Fibroblast of lung (primary cell): ENCODE measurements around the gene TRAF7. TPM values are rescaled to one million over a fixed set of nuclear protein-coding genes. Genes with fewer than 3 reads are reported as not detected.
"Not testable (repeated sequence)": the region's sequence is repeated elsewhere in the genome, so short reads cannot be mapped to it uniquely, and the experiment has no call there.

Source experiments
- DNase-seq, 2 donors: peaks; one replicate each; pipeline versions ENCODE4 v3.0.0 to v3.0.0-alpha.2; 2010; ENCODE audit warnings: low read depth in 2 of 2
- H2AFZ ChIP-seq: 2 replicates; pipeline ENCODE4 v1.5.1; 2012; ENCODE audit warnings: low read length, control low read depth, inconsistent platforms
- H3K27ac ChIP-seq: 2 replicates; pipeline ENCODE4 v1.5.1; 2011; ENCODE audit warnings: low read length, control low read depth; ENCODE audit not compliant: insufficient read depth
- H3K27me3 ChIP-seq: 2 replicates; pipeline ENCODE4 v1.5.1; 2011; ENCODE audit warnings: mild to moderate bottlenecking, low read length; ENCODE audit not compliant: control insufficient read depth, insufficient read depth
- H3K36me3 ChIP-seq: 2 replicates; pipeline ENCODE4 v1.5.1; 2011; ENCODE audit warnings: low read length; ENCODE audit not compliant: control insufficient read depth, insufficient read depth
- H3K4me1 ChIP-seq: 2 replicates; pipeline ENCODE4 v1.5.1; 2011; ENCODE audit warnings: low read length; ENCODE audit not compliant: control insufficient read depth, insufficient read depth; ENCODE audit errors: extremely low read depth
- H3K4me2 ChIP-seq: 2 replicates; pipeline ENCODE4 v1.5.1; 2011; ENCODE audit warnings: low read length, control low read depth; ENCODE audit not compliant: insufficient read depth; ENCODE audit errors: extremely low read depth
- H3K4me3 ChIP-seq, 4 experiments: fragments of 200-600 bp in 1 of 4; sonication (generic) in 1 of 4; replicated peaks in 1 of 4; 2 replicates each; pipeline ENCODE4 v1.5.1; 2011 to 2016; ENCODE audit warnings: low read length in 4 of 4, low read depth in 3 of 4, mild to moderate bottlenecking in 3 of 4, control low read depth in 2 of 4, inconsistent platforms in 1 of 4, mixed read lengths in 1 of 4; ENCODE audit not compliant: insufficient read depth in 1 of 4; ENCODE audit errors: control extremely low read depth in 1 of 4
- H3K79me2 ChIP-seq: 2 replicates; pipeline ENCODE4 v1.5.1; 2012; ENCODE audit warnings: mild to moderate bottlenecking, low read length, inconsistent platforms; ENCODE audit not compliant: control insufficient read depth, insufficient read depth
- H3K9ac ChIP-seq: 2 replicates; pipeline ENCODE4 v1.5.1; 2011; ENCODE audit warnings: mild to moderate bottlenecking, low read length, control low read depth; ENCODE audit not compliant: insufficient read depth
- H3K9me3 ChIP-seq: 2 replicates; pipeline ENCODE4 v1.5.1; 2012; ENCODE audit warnings: low read depth, low read length; ENCODE audit not compliant: control insufficient read depth, insufficient read depth
- H4K20me1 ChIP-seq: 2 replicates; pipeline ENCODE4 v1.5.1; 2011; ENCODE audit warnings: low read length; ENCODE audit not compliant: control insufficient read depth, insufficient read depth; ENCODE audit errors: extremely low read depth
- polyA plus RNA-seq, 2 donors: library from polyadenylated mRNA; depleted of rRNA in 1 of 2; stranded (reverse) in 1 of 2; unstranded in 1 of 2; fragments of >200 nt; gene quantifications; 2 replicates each; pipeline ENCODE4 v1.2.1, GENCODE V29; 2011 to 2012; ENCODE audit warnings: missing spikeins in 1 of 2
- total RNA-seq: library from RNA; depleted of rRNA; stranded (reverse); fragments of >200 nt; gene quantifications from 2 replicates; pipeline ENCODE4 v1.2.1, GENCODE V29; 2014

Gene TRAF7
- total and polyA plus RNA-seq, 2 donors (not counting 1 experiment from before 2014, with no cell fraction given), result 38.7 to 60.3 TPM

DNA sequence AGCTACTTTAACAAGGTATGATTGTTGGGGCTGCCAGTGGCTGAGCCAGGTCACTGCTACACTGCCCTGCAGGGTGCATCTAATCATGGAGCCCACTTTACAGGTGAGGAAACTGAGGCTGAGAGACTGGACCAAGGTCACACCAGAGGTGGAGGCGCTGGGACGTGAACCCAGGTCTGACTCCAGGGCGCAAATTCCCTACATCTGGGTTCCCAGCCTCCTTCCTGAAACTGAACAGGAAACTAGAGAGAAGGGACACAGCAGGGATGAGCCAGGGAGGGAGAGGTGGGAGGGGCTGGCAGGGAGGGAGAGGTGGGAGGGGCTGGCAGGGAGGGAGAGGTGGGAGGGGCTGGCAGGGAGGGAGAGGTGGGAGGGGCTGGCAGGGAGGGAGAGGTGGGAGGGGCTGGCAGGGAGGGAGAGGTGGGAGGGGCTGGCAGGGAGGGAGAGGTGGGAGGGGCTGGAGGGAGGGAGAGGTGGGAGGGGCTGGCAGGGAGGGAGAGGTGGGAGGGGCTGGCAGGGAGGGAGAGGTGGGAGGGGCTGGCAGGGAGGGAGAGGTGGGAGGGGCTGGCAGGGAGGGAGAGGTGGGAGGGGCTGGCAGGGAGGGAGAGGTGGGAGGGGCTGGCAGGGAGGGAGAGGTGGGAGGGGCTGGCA is 27.8 kb upstream of the TRAF7 start:
- DNase-seq, result peak; percentile 51 to 63
- H3K27ac ChIP-seq, result peak overlapping the region; percentile 61
- peaks cover 23% of the 10 kb centered on the region for H3K4me1 ChIP-seq
- not testable (repeated sequence) for H3K9ac ChIP-seq, H3K36me3 ChIP-seq, H3K27me3 ChIP-seq, H3K9me3 ChIP-seq, H4K20me1 ChIP-seq, H2AFZ ChIP-seq, H3K4me2 ChIP-seq, H3K4me3 ChIP-seq
- H3K79me2 ChIP-seq, result peaks cover 49% of the 10 kb centered on the region

DNA sequence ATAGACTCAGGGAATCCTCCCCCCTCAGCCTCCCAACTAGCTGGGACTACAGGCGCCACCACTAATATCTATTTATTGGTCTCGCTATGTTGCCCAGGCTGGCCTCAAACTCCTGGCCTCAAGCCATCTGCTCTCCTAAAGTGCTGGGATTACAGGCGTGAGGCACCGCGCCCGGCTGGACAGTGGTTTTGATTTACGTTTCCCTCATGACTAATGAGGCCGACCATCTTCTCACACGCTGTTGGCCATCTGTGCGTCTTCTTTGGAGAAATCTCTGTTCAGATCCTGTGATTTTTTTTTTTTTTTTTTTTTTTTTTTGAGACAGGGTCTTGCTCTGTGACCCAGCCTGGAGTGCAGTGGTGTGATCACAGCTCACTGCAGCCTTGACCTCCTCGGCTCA is 26.3 kb upstream of the TRAF7 start:
- not testable (repeated sequence) for H3K9ac ChIP-seq, H2AFZ ChIP-seq, H3K4me2 ChIP-seq, H3K27me3 ChIP-seq, H3K4me3 ChIP-seq, H3K9me3 ChIP-seq, H3K27ac ChIP-seq, H4K20me1 ChIP-seq, H3K36me3 ChIP-seq
- Histone ChIP-seq H3K79me2 (peaks cover 49% of the 10 kb centered on the region), H3K4me1 (peaks cover 22% of the 10 kb centered on the region)
- peak; percentile 49 to 67 for DNase-seq

DNA sequence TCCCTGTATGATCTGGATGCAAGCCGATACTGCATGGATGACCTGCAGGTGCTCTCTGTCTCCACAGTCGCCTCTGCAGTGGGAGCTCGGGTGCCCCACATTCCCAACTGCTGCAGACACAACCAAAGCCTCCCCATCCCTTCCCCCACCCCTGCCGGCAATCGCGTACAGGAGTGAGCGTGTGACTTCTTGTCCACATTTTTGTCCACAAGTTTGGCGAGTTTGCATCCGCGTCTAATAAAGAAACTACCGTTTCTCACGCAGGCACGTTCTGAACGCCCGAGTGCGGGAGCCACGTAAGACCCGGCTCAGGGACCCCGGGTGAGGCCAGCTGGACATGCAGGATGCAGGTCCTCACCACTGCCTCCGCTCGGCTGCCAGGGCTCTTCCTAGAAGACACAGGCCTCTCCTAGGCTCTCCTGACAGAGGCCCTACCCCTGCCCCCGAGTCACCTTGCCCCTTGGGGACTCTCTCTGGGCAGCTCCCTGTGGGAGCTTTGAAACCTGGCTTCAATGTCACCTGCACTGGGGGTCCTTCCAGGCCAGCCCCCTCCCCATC is 25.6 kb upstream of the TRAF7 start:
- not testable (repeated sequence) for H3K4me2 ChIP-seq, H2AFZ ChIP-seq, H3K9ac ChIP-seq, H3K27me3 ChIP-seq, H4K20me1 ChIP-seq, DNase-seq, H3K27ac ChIP-seq, H3K9me3 ChIP-seq, H3K36me3 ChIP-seq
- peak overlapping the region in 1 of 4 experiments; percentile 14 for H3K4me3 ChIP-seq
- peaks cover 19% of the 10 kb centered on the region for H3K4me1 ChIP-seq
- peaks cover 47% of the 10 kb centered on the region for H3K79me2 ChIP-seq

DNA sequence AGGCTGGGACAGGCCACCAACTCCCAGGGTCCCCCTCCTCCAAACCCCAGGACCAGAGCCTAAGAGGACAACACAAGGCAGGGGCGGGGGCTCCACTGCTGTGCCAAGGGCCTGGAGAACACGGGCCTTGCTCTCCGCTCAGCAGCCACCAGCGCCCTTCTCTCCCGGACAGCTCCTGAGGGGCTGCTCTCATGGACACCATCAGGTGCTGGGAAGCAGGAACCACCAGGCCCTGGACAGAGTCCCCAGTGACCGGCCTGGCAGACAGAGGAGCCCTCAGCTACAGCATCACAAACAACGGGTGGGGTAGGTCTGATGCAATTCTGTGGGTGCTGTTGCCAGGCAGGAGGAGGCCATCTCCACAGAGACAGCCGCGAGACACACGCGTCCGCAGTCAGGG is 21.8 kb upstream of the TRAF7 start:
- H3K27ac ChIP-seq, H3K9ac ChIP-seq: not testable (repeated sequence)
- H3K79me2 ChIP-seq, result peaks cover 24% of the 10 kb centered on the region

DNA sequence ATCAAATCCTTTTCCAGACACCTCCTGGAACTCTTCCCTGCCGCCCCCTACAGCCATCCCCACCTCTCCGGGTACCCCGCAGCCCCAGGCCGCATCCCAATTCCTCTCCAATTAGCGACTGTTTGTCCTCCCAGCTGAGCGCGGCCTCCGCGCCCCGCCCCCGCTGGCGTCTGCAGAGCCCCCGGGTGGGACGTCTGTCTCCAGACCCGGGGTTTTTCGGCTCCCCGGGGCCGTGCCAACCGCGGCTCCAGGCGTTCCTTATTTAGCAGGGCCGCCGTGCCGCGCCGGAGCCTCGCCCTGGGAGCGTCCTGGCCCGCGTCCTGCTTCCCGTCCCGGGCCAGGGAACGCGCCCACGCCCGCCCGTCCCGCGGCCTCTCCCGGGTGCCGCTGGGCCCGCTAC is 20.5 kb upstream of the TRAF7 start:
- not testable (repeated sequence) for H3K4me2 ChIP-seq, H4K20me1 ChIP-seq, H3K27ac ChIP-seq, H2AFZ ChIP-seq, H3K27me3 ChIP-seq, H3K4me1 ChIP-seq, DNase-seq, H3K36me3 ChIP-seq, H3K9me3 ChIP-seq
- peak overlapping the region; percentile 30 for H3K9ac ChIP-seq
- peak overlapping the region; percentile 35 to 60 (median 44) for H3K4me3 ChIP-seq
- H3K79me2 ChIP-seq, result peaks cover 20% of the 10 kb centered on the region

More for the DNA sequence above, 21.8 kb upstream of the TRAF7 start:
- H3K9me3 ChIP-seq, H3K4me1 ChIP-seq, H4K20me1 ChIP-seq, H3K36me3 ChIP-seq, DNase-seq, H2AFZ ChIP-seq, H3K27me3 ChIP-seq: not testable (repeated sequence)
- Histone ChIP-seq H3K4me2 (peak overlapping the region; percentile 44), H3K4me3 (peak overlapping the region in 2 of 4 experiments; percentile 35 to 54)

DNA sequence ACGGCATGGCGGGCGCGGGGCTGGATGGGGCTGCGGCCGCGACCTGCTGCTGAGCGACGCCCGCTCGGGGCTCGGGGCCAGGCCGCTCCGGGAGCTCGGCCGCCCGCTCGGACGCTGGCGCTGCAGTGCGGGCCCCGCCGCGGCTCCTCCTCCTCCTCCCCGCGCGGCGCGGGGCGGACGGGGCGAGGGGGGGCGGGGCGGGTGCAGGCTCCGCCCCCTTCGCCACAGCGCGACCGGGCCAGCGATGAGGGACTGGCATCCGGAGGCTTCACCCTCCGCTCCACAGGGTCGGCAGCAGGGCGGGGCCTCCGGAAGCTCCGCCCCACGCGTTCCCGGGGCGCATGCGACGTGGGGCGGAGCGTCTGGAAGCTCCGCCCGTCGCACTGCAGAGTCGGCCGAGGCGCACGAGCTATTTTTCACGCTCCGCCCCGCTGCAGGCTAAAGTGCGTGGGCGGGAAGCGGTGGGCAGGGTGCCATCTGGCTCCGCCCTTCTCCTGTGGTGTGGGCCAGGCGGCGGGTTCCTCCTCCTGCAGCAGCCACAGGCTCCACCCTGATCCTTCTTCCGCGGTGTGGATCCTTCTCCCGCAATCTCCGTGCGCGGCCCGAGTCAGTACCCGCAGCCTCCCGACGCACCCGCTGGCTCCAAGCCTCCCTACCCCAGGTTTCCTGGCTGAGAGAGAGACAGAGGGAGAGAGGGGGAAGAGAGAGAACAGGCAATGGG is 19.7 kb upstream of the TRAF7 start, which contains the start of gene PKD1:
Gene PKD1, minus strand, starts transcription at position 129 of the 721 bp plus-strand sequence. CDS start 209 bp downstream, outside the sequence.
- not testable (repeated sequence) for H3K36me3 ChIP-seq, H3K27me3 ChIP-seq, H3K9me3 ChIP-seq, H3K27ac ChIP-seq, H3K4me1 ChIP-seq, H4K20me1 ChIP-seq
- Histone ChIP-seq H3K79me2 (peaks cover 12% of the 10 kb centered on the region), H3K4me3 (peak within 1 kb of the TSS; percentile 35 to 60 (median 44)), H2AFZ (peak within 1 kb of the TSS; percentile 51), H3K4me2 (peak within 1 kb of the TSS; percentile 35), H3K9ac (peak within 1 kb of the TSS; percentile 30)
- DNase-seq, result peak; percentile 89 to 96
